ENCODE data around the gene SLC25A22. TPM values are rescaled to one million over a fixed set of nuclear protein-coding genes. Genes with fewer than 3 reads are reported as not detected.

The SLC25A22 gene
- total RNA-seq, 1 experiment from 2014 or later, result 11.1 TPM

GRCh38 chr11:838441-839279 is 40.6 kb upstream of the SLC25A22 start:
- Histone ChIP-seq H3K4me3 (no peak overlapping the region), H3K4me1 (replicated peaks) (peaks cover 29% of the 10 kb centered on the region), H3K27me3 (replicated peaks) (no peaks in the 10 kb centered on the region), H3K36me3 (peaks cover 64% of the 10 kb centered on the region), H3K27ac (no peak overlapping the region), H3K9me3 (replicated peaks) (no peaks in the 10 kb centered on the region)
- no peak for DNase-seq (ENCODE audit: low read depth in 1 of 2, low spot score in 2 of 2)

- H3K27ac ChIP-seq, result no peak overlapping the region
- H3K27me3 ChIP-seq (replicated peaks), result no peaks in the 10 kb centered on the region
- DNase-seq (ENCODE audit: low read depth in 1 of 2, low spot score in 2 of 2), result no peak
- peaks cover 31% of the 10 kb centered on the region for H3K4me1 ChIP-seq (replicated peaks)
- H3K9me3 ChIP-seq (replicated peaks), result no peaks in the 10 kb centered on the region
- H3K4me3 ChIP-seq, result no peak overlapping the region
- peaks cover 67% of the 10 kb centered on the region for H3K36me3 ChIP-seq
Observed at GRCh38 chr11:837990-838307, 39.9 kb upstream of the SLC25A22 start.

DNA sequence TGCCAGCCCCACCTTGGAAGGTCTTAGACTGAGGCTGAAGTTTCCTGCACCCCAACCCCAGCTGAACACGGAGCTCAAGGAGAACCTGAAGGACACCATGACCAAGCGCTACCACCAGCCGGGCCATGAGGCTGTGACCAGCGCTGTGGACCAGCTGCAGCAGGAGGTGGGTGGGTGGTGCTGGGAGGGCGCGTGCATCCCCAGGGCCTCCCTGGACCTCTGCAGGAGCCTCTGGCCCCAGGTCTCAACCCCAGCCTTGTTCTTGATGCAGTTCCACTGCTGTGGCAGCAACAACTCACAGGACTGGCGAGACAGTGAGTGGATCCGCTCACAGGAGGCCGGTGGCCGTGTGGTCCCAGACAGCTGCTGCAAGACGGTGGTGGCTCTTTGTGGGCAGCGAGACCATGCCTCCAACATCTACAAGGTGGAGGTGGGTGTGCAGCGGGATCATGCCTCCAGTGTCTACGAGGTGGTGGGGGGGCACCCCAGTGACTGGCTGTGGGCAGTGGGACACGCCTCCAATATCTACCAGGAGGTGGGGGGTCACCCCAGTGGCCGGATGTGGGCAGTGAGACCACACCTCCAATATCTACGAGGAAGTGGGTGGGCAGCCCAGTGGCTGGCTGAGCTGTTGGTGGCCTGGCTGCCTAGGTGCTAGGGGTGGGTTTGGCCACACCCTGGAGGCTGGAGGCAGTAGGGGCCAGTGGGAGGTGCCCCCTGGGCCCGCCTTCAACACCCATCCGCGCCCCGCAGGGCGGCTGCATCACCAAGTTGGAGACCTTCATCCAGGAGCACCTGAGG is 39.3 kb upstream of the SLC25A22 start:
- Histone ChIP-seq H3K27ac (no peak overlapping the region), H3K4me3 (no peak overlapping the region), H3K36me3 (peaks cover 64% of the 10 kb centered on the region), H3K9me3 (replicated peaks) (no peaks in the 10 kb centered on the region), H3K27me3 (replicated peaks) (no peaks in the 10 kb centered on the region), H3K4me1 (replicated peaks) (peaks cover 34% of the 10 kb centered on the region)
- DNase-seq (ENCODE audit: low read depth in 1 of 2, low spot score in 2 of 2), result no peak

GRCh38 chr11:836700-837099 is 38.6 kb upstream of the SLC25A22 start:
- Histone ChIP-seq H3K36me3 (peaks cover 58% of the 10 kb centered on the region), H3K9me3 (replicated peaks) (no peaks in the 10 kb centered on the region), H3K4me1 (replicated peaks) (peaks cover 40% of the 10 kb centered on the region), H3K27me3 (replicated peaks) (no peaks in the 10 kb centered on the region), H3K27ac (no peak overlapping the region), H3K4me3 (no peak overlapping the region)
- no peak for DNase-seq (ENCODE audit: low read depth in 1 of 2, low spot score in 2 of 2)

GRCh38 chr11:836274-836673 is 38.2 kb upstream of the SLC25A22 start:
- no peak for DNase-seq (ENCODE audit: low read depth in 1 of 2, low spot score in 2 of 2)
- Histone ChIP-seq H3K9me3 (replicated peaks) (no peaks in the 10 kb centered on the region), H3K4me1 (replicated peaks) (peaks cover 41% of the 10 kb centered on the region), H3K27ac (no peak overlapping the region), H3K4me3 (no peak overlapping the region), H3K36me3 (peaks cover 55% of the 10 kb centered on the region), H3K27me3 (replicated peaks) (no peaks in the 10 kb centered on the region)

DNA sequence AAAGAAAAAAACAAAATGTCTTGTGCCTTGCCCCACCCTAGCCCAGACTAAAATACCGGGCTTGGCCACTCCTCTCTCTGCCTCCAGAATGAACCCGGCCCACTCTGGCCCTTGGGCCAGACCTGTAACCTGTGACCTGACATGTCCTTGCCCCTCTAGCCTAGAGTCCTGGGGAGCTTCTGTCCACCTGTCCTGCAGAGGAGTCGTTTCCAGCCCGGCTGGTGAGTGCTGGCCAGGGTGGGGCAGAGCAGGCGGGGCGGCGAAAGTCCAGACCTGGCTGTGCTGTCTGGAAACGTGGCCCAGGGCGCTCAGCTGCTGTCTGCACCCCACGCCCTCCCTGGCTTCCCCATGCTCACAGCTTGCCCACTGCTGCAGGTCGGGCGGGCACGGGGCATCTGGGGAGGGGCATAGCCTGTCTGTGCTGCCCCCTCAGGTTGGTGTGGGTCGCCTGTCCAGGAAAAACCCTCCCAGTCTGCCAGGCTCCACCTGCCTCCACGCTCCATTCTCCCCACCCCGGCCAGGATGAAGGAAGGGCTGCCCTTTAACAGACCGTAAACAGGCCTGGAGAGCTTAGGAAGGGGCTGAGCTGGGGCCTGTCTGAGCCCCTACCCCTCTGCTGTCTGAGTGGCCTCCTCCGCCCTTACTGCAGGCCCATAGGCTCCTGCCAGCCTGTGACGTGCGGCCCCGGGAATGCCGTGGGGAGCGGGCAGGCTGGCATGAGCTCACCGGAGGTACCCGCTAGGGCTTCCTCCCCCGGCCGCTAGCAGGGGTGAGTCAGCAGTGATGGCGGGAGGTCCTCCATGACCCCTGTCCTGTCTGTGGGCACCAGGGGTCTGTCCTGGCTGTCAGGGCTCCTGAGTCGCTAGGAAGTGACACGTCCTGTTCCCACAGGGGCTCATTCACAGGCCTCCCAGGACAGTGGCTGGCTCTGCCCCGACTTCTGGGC is 36.6 kb upstream of the SLC25A22 start:
- H3K4me3 ChIP-seq, result peak overlapping the region; percentile 0; the same call in 1 of the 2 replicates
- peak; percentile 84 to 88 for DNase-seq (ENCODE audit: low read depth in 1 of 2, low spot score in 2 of 2)
- peak overlapping the region; percentile 57 for H3K27ac ChIP-seq
- H3K9me3 ChIP-seq (replicated peaks), result no peaks in the 10 kb centered on the region
- peaks cover 39% of the 10 kb centered on the region for H3K36me3 ChIP-seq
- peaks cover 48% of the 10 kb centered on the region for H3K4me1 ChIP-seq (replicated peaks)
- H3K27me3 ChIP-seq (replicated peaks), result peaks cover 14% of the 10 kb centered on the region

DNA sequence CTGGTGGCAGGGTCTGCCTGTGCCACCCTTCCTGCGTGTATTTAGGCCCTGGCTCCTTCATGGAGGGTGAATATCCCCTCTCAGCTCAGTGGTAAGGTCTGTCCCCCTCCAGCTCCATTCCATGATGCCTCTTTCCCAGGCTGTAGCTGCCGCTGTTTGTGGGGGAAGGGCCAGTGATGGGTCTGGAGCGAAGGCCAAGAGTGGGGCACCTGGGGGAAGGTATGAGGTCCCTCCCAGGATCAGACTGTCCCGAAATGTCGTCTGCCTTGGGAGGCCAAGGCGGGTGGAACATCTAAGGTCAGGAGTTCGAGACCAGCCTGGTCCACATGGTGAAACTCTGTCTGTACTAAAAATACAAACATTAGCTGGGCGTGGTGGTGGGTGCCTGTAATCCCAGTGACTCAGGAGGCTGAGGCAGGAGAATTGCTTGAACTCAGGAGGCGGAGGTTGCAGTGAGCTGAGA is 35.8 kb upstream of the SLC25A22 start:
- H3K27ac ChIP-seq, result peak overlapping the region; percentile 57
- H3K4me1 ChIP-seq (replicated peaks), result peaks cover 50% of the 10 kb centered on the region
- H3K27me3 ChIP-seq (replicated peaks), result peaks cover 21% of the 10 kb centered on the region
- no peaks in the 10 kb centered on the region for H3K9me3 ChIP-seq (replicated peaks)
- DNase-seq (ENCODE audit: low read depth in 1 of 2, low spot score in 2 of 2), result no peak
- peak overlapping the region; percentile 80 for H3K4me3 ChIP-seq
- peaks cover 31% of the 10 kb centered on the region for H3K36me3 ChIP-seq

DNA sequence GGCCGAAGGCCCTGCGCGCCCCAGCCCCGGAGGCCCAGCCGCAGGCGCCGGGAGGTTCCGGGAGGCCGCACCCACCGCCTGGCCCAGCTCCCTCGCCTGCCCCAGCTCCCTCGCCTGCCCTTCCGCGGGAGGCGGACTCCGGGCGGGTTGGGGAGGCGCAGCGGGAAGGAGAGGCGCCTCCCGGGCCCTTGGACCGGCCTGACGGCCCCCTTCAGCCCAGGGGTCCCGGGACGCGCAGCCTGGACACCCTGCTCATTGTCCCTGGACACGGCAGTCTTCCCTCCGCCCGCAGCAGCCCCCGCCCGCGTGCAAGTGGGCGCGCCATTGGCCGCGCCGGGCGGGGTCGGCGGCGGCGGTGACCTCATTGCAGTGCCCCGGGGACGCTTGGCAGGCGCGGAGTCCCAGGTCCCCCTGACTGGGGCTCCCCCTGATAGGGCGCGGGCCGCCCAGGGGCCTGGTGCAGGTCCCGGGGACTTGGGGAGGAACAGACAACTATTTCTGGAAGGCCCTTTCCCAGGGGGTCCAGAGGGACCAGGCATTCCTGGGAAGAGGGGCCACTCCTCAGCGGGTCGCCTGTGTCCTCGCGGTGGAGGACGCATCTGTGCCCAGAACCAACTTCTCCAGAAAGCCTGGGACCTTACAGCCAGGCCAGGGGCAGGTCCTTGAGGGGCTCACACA is 35.2 kb upstream of the SLC25A22 start:
- Histone ChIP-seq H3K27me3 (replicated peaks) (peaks cover 22% of the 10 kb centered on the region), H3K36me3 (peaks cover 25% of the 10 kb centered on the region), H3K4me3 (peak overlapping the region; percentile 80), H3K4me1 (replicated peaks) (peaks cover 50% of the 10 kb centered on the region), H3K27ac (peak overlapping the region; percentile 57), H3K9me3 (replicated peaks) (no peaks in the 10 kb centered on the region)
- DNase-seq (ENCODE audit: low read depth in 1 of 2, low spot score in 2 of 2), result peak in 1 of 2 experiments; percentile 71

GRCh38 chr11:832529-833113 is 34.5 kb upstream of the SLC25A22 start, which contains the start of gene CD151:
Gene CD151 (plus strand): TSS chr11:832952. CDS start chr11:836070, 3,118 bp downstream.
- H3K4me1 ChIP-seq (replicated peaks), result peaks cover 47% of the 10 kb centered on the region
- H3K36me3 ChIP-seq, result peaks cover 21% of the 10 kb centered on the region
- DNase-seq (ENCODE audit: low read depth in 1 of 2, low spot score in 2 of 2), result no peak

GRCh38 chr11:831961-832528 is 34.0 kb upstream of the SLC25A22 start:
- peaks cover 22% of the 10 kb centered on the region for H3K27me3 ChIP-seq (replicated peaks)
- H3K36me3 ChIP-seq, result peaks cover 15% of the 10 kb centered on the region
- no peak for DNase-seq (ENCODE audit: low read depth in 1 of 2, low spot score in 2 of 2)
- H3K9me3 ChIP-seq (replicated peaks), result no peaks in the 10 kb centered on the region
- peaks cover 47% of the 10 kb centered on the region for H3K4me1 ChIP-seq (replicated peaks)
- no peak overlapping the region for H3K27ac ChIP-seq
- H3K4me3 ChIP-seq, result peak overlapping the region; percentile 80

More at GRCh38 chr11:832529-833113, 34.5 kb upstream of the SLC25A22 start, which contains the start of gene CD151:
- no peaks in the 10 kb centered on the region for H3K9me3 ChIP-seq (replicated peaks)
- H3K4me3 ChIP-seq, result peak within 1 kb of the TSS; percentile 80
- H3K27ac ChIP-seq, result peak within 1 kb of the TSS; percentile 57
- H3K27me3 ChIP-seq (replicated peaks), result peaks cover 22% of the 10 kb centered on the region

DNA sequence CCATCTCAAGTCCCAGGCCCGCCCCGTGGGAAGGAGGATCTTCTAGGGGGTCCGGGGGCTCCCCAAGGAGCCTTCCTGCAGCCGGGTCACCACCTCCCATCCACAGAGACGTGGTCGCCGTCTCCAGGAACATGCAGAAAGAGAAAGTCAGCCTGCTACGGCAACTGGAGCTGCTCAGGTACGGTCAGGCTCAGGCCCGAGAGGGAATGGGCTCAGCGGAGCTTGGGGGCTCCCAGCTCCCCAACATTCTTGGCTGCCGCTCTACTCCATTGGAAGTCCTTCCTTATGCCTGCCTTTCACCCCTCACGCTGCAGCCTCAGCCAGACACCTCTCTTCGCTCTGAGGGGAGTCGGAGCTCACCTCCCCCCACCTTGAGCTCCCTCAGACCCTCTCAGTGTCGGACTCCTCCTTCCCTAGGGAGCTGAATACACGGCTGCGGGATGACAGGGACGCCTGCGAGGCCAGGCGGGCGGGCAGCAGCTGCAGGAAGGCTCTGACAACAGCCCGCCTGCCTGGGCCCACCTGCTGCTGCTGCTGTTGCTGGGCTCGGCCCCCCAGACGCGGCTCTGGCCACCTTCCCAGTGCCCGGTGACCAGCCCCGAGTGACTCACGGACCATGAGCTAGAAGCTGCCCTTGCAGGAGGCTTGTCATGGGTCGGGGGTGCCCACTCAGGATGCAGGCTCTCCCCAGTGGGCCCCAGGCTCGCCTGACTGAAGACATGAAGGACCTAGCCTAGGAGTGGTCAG is 33.2 kb upstream of the SLC25A22 start:
- no peak overlapping the region for H3K27ac ChIP-seq
- H3K4me1 ChIP-seq (replicated peaks), result peaks cover 47% of the 10 kb centered on the region
- no peak for DNase-seq (ENCODE audit: low read depth in 1 of 2, low spot score in 2 of 2)
- H3K36me3 ChIP-seq, result peaks cover 7% of the 10 kb centered on the region
- no peak overlapping the region for H3K4me3 ChIP-seq
- no peaks in the 10 kb centered on the region for H3K9me3 ChIP-seq (replicated peaks)
- peaks cover 22% of the 10 kb centered on the region for H3K27me3 ChIP-seq (replicated peaks)
